ENCODE results near the gene ALDH1A3.

ALDH1A3 gene

DNA sequence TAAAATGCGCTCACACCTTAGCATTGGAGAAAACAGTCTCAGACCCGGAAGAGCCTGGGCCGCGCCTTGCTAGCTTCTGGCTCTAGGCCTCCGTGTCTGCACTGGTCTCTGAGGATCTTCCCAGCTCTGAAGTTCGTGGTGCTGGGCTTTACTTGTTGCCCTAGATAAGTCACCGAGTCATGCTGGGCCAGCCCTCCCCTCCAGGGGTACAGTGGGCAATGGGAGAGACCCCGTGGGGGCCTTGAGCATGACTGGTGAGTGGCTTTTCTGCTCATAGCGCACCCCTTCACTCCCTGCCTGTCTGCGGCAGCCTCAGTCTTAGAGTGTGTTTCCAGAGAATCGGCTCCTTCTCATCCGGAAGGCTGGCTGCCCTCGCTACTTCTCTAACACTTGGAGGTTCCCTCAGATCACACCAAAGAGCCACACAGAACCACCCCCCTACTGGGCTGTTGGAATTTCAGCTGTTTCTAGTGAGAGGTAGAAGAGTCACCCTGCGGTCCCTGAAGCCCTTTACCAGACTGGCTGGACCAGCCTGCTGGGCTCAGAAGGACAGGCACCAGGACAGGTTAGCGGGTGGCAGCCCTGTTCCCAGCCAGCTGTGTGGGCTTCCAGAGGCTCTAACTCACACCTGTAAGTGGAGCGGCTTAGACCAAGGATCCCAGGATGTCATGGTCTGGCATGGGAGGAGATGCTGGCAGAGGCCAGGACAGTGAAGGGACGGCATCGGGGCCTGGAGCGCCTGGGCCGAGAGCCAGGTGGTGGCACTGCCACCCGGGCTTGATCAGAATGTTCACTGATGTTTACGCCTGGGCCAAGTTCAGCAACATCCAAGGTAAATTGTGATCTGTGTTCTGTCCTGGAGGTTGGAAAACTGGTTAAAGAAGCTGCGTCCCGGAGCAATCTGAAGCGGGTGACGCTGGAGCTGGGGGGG is 17.9 kb downstream of the ALDH1A3 start:
- H3K36me3 ChIP-seq (ENCODE audit: control insufficient read depth, insufficient read depth, low read length): peaks cover 6% of the 10 kb centered on the region; the same call in 1 of the 2 replicates
- no peak overlapping the region for H3K4me3 ChIP-seq (ENCODE audit: low read depth, low read length)
- H3K27me3 ChIP-seq (ENCODE audit: control insufficient read depth, insufficient read depth, low read length): no peaks in the 10 kb centered on the region
- H3K9ac ChIP-seq (ENCODE audit: low read length): no peak overlapping the region
- H3K4me1 ChIP-seq (ENCODE audit: control insufficient read depth, insufficient read depth, low read length): peaks cover 9% of the 10 kb centered on the region; the same call in 1 of the 2 replicates
- H3K9me3 ChIP-seq (ENCODE audit: control insufficient read depth, insufficient read depth, low read depth, low read length): no peaks in the 10 kb centered on the region
- no peak overlapping the region for H3K27ac ChIP-seq (ENCODE audit: low read depth, low read length)

DNA sequence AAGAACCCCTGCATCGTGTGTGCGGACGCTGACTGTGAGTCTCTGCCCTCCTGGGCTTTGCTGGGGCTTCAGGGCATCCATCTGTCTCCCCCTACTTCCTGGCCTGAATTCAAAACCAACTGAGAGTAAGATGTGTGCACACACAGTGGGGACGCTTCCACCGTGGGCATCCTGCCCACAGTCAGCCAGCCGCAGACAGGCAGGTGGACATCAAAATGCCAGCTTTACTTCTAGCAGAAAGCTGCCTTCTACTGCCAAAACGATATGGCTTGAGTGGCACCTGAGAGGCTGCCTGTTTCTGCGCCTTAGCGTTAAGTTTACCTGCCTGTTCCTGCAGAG is 18.5 kb downstream of the ALDH1A3 start:
- peaks cover 9% of the 10 kb centered on the region; the same call in 1 of the 2 replicates for H3K4me1 ChIP-seq (ENCODE audit: control insufficient read depth, insufficient read depth, low read length)
- H3K27ac ChIP-seq (ENCODE audit: low read depth, low read length): no peak overlapping the region
- H3K27me3 ChIP-seq (ENCODE audit: control insufficient read depth, insufficient read depth, low read length): no peaks in the 10 kb centered on the region
- no peak overlapping the region for H3K9ac ChIP-seq (ENCODE audit: low read length)
- H3K9me3 ChIP-seq (ENCODE audit: control insufficient read depth, insufficient read depth, low read depth, low read length): no peaks in the 10 kb centered on the region
- peaks cover 6% of the 10 kb centered on the region; the same call in 1 of the 2 replicates for H3K36me3 ChIP-seq (ENCODE audit: control insufficient read depth, insufficient read depth, low read length)
- H3K4me3 ChIP-seq (ENCODE audit: low read depth, low read length): no peak overlapping the region

DNA sequence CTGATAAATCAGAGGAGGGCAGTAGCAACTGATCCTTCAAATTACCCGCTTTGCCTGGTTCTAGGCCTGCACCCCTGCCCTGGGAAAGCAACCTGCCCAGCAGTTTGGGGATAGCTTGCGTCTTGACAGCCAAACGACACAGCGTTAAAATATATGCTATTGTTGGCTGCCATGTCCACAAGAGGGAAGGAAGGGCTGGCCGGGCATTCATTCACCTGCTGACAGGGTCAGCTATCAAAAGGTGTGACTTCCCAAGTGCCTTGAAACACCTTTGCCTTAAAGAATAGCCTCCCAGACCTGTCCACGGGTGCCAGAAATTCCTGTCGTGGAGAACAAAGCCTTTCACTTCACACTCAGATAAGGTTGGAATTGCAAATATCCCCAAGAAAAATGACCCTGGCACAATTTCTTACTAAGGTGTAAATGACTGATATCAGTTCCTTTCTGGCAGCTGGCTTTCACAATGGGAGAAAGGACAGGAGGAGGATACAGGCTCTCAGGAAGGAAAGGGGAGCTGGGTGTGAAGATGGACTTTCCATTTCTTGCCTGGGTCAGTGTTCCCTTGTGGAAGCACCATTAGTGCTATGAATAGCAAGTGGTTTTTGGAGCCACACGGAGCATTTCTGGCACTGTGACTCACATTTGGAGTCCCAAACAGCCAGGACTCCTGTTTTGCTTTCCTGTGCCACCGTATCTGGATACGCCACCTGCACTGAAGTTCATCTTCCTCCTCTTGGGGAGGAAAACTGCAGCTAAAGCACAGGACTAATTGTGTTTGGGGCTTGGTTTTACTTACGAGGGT is 19.2 kb downstream of the ALDH1A3 start:
- H3K36me3 ChIP-seq (ENCODE audit: control insufficient read depth, insufficient read depth, low read length): peaks cover 4% of the 10 kb centered on the region; the same call in 1 of the 2 replicates
- no peak overlapping the region for H3K27ac ChIP-seq (ENCODE audit: low read depth, low read length)
- H3K4me1 ChIP-seq (ENCODE audit: control insufficient read depth, insufficient read depth, low read length): peaks cover 9% of the 10 kb centered on the region; the same call in 1 of the 2 replicates
- H3K9ac ChIP-seq (ENCODE audit: low read length): no peak overlapping the region
- no peaks in the 10 kb centered on the region for H3K27me3 ChIP-seq (ENCODE audit: control insufficient read depth, insufficient read depth, low read length)
- no peak overlapping the region for H3K4me3 ChIP-seq (ENCODE audit: low read depth, low read length)
- no peaks in the 10 kb centered on the region for H3K9me3 ChIP-seq (ENCODE audit: control insufficient read depth, insufficient read depth, low read depth, low read length)

DNA sequence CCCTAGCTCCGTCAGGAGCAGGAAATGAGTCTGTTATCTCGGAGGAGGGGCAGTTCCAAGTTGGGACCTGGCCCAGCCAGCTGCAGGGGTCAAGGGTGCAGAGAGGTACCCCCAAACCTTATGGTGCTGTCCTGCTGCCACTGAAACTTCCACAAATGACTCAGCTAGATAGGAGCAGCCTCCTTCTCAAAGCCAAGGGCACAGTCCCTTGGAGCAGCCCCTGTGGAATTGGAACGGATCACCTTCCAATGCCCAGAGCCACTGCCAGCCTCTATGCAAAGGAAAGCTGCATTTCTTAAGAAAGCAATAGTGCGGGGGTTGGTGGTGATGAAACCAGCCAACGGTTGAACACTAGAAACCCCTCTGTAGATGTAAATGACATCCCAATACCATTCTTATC is 20.0 kb downstream of the ALDH1A3 start:
- no peaks in the 10 kb centered on the region for H3K27me3 ChIP-seq (ENCODE audit: control insufficient read depth, insufficient read depth, low read length)
- H3K9ac ChIP-seq (ENCODE audit: low read length): no peak overlapping the region
- H3K27ac ChIP-seq (ENCODE audit: low read depth, low read length): no peak overlapping the region
- no peak overlapping the region for H3K4me3 ChIP-seq (ENCODE audit: low read depth, low read length)
- peaks cover 4% of the 10 kb centered on the region; the same call in 1 of the 2 replicates for H3K36me3 ChIP-seq (ENCODE audit: control insufficient read depth, insufficient read depth, low read length)
- H3K4me1 ChIP-seq (ENCODE audit: control insufficient read depth, insufficient read depth, low read length): peaks cover 9% of the 10 kb centered on the region; the same call in 1 of the 2 replicates
- H3K9me3 ChIP-seq (ENCODE audit: control insufficient read depth, insufficient read depth, low read depth, low read length): no peaks in the 10 kb centered on the region

- no peak overlapping the region for H3K27ac ChIP-seq (ENCODE audit: low read depth, low read length)
- H3K9me3 ChIP-seq (ENCODE audit: control insufficient read depth, insufficient read depth, low read depth, low read length): no peaks in the 10 kb centered on the region
- no peaks in the 10 kb centered on the region for H3K27me3 ChIP-seq (ENCODE audit: control insufficient read depth, insufficient read depth, low read length)
- no peak overlapping the region for H3K4me3 ChIP-seq (ENCODE audit: low read depth, low read length)
- H3K9ac ChIP-seq (ENCODE audit: low read length): no peak overlapping the region
- H3K4me1 ChIP-seq (ENCODE audit: control insufficient read depth, insufficient read depth, low read length): peaks cover 9% of the 10 kb centered on the region; the same call in 1 of the 2 replicates
- peaks cover 4% of the 10 kb centered on the region; the same call in 1 of the 2 replicates for H3K36me3 ChIP-seq (ENCODE audit: control insufficient read depth, insufficient read depth, low read length)
Observed at GRCh38 chr15:100900136-100900794, 20.6 kb downstream of the ALDH1A3 start.

DNA sequence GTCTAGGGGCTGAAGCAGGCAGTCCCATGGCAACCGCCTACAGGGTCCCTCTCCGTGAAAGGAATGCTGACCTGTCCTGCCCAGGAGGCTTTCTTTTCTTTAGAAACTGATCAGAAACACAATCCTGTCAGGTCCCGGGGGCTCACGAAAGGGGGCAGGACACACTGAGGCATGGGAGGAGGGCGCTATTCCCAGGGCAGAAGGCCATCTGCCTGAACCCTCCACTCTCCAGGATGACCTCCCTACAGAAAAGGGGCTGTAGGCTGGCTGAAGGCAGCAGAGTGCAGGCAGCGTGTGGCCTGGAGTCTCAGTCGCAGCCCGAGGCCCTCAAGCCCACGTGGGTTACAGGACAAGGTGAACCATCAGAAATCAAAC is 21.2 kb downstream of the ALDH1A3 start:
- H3K27ac ChIP-seq (ENCODE audit: low read depth, low read length): no peak overlapping the region
- H3K36me3 ChIP-seq (ENCODE audit: control insufficient read depth, insufficient read depth, low read length): peaks cover 8% of the 10 kb centered on the region; the same call in 1 of the 2 replicates
- no peaks in the 10 kb centered on the region for H3K27me3 ChIP-seq (ENCODE audit: control insufficient read depth, insufficient read depth, low read length)
- H3K4me1 ChIP-seq (ENCODE audit: control insufficient read depth, insufficient read depth, low read length): peaks cover 9% of the 10 kb centered on the region; the same call in 1 of the 2 replicates
- H3K4me3 ChIP-seq (ENCODE audit: low read depth, low read length): no peak overlapping the region
- H3K9me3 ChIP-seq (ENCODE audit: control insufficient read depth, insufficient read depth, low read depth, low read length): no peaks in the 10 kb centered on the region
- no peak overlapping the region for H3K9ac ChIP-seq (ENCODE audit: low read length)

GRCh38 chr15:100901296-100901695 is 21.7 kb downstream of the ALDH1A3 start:
- H3K4me3 ChIP-seq (ENCODE audit: low read depth, low read length): no peak overlapping the region
- peaks cover 8% of the 10 kb centered on the region; the same call in 1 of the 2 replicates for H3K36me3 ChIP-seq (ENCODE audit: control insufficient read depth, insufficient read depth, low read length)
- H3K27me3 ChIP-seq (ENCODE audit: control insufficient read depth, insufficient read depth, low read length): no peaks in the 10 kb centered on the region
- H3K4me1 ChIP-seq (ENCODE audit: control insufficient read depth, insufficient read depth, low read length): peaks cover 9% of the 10 kb centered on the region; the same call in 1 of the 2 replicates
- H3K9me3 ChIP-seq (ENCODE audit: control insufficient read depth, insufficient read depth, low read depth, low read length): no peaks in the 10 kb centered on the region
- H3K9ac ChIP-seq (ENCODE audit: low read length): no peak overlapping the region
- no peak overlapping the region for H3K27ac ChIP-seq (ENCODE audit: low read depth, low read length)

DNA sequence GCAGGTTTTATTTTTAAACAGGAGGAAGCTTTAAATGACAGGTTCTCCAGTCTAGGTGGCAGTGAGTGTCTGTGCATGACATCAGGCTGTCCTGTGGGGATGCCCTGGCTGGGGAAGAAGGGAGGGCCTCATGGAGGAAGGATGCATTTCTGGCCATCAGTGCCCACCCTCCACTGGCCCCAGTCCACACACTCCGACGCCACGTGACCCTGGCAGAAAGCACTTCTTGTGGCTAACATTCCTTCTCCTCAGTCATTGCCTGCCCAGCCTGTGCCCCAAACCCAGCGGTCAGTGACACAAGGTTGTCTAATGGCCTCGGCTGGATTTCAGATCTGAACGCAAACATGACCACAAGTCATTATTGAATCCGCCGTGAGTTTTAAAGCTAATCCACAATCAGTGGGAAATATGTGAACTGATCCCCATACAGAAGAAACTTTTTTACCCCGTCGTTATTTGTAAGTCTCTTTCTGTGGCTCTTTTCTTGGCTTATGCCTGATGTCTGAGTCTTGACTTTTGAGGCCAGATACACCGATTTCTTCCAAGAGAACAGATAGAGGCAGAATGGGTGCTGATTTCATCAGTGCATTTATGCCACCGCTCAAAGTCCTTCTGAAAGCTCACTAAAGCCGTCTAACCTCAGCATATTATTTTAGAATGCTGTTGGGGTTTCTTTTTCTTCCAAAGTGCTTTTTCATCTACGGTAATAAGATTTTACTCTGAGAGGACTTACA is 22.2 kb downstream of the ALDH1A3 start:
- no peaks in the 10 kb centered on the region for H3K9me3 ChIP-seq (ENCODE audit: control insufficient read depth, insufficient read depth, low read depth, low read length)
- H3K27me3 ChIP-seq (ENCODE audit: control insufficient read depth, insufficient read depth, low read length): no peaks in the 10 kb centered on the region
- no peak overlapping the region for H3K9ac ChIP-seq (ENCODE audit: low read length)
- peaks cover 8% of the 10 kb centered on the region; the same call in 1 of the 2 replicates for H3K36me3 ChIP-seq (ENCODE audit: control insufficient read depth, insufficient read depth, low read length)
- no peak overlapping the region for H3K4me3 ChIP-seq (ENCODE audit: low read depth, low read length)
- no peak overlapping the region for H3K27ac ChIP-seq (ENCODE audit: low read depth, low read length)
- H3K4me1 ChIP-seq (ENCODE audit: control insufficient read depth, insufficient read depth, low read length): peaks cover 9% of the 10 kb centered on the region; the same call in 1 of the 2 replicates

GRCh38 chr15:100902436-100903167 is 23.0 kb downstream of the ALDH1A3 start:
- H3K36me3 ChIP-seq (ENCODE audit: control insufficient read depth, insufficient read depth, low read length): peaks cover 8% of the 10 kb centered on the region; the same call in 1 of the 2 replicates
- no peaks in the 10 kb centered on the region for H3K9me3 ChIP-seq (ENCODE audit: control insufficient read depth, insufficient read depth, low read depth, low read length)
- no peaks in the 10 kb centered on the region for H3K27me3 ChIP-seq (ENCODE audit: control insufficient read depth, insufficient read depth, low read length)
- no peak overlapping the region for H3K4me3 ChIP-seq (ENCODE audit: low read depth, low read length)
- no peak overlapping the region for H3K9ac ChIP-seq (ENCODE audit: low read length)
- no peak overlapping the region for H3K27ac ChIP-seq (ENCODE audit: low read depth, low read length)
- peaks cover 9% of the 10 kb centered on the region; the same call in 1 of the 2 replicates for H3K4me1 ChIP-seq (ENCODE audit: control insufficient read depth, insufficient read depth, low read length)
